NCI-H345 (cell line): Measurements from ENCODE around the gene PANX2.

Source experiments
- DNase-seq: peaks from one replicate; lab custom pipeline; 2025; lab: John Stamatoyannopoulos, UW

Gene PANX2

GRCh38 chr22:50171319-50171964 lies 911 bp downstream of the PANX2 start:
- no peak for DNase-seq

- DNase-seq, result no peak
Observed at GRCh38 chr22:50171965-50172421, 1.5 kb downstream of the PANX2 start.

DNA sequence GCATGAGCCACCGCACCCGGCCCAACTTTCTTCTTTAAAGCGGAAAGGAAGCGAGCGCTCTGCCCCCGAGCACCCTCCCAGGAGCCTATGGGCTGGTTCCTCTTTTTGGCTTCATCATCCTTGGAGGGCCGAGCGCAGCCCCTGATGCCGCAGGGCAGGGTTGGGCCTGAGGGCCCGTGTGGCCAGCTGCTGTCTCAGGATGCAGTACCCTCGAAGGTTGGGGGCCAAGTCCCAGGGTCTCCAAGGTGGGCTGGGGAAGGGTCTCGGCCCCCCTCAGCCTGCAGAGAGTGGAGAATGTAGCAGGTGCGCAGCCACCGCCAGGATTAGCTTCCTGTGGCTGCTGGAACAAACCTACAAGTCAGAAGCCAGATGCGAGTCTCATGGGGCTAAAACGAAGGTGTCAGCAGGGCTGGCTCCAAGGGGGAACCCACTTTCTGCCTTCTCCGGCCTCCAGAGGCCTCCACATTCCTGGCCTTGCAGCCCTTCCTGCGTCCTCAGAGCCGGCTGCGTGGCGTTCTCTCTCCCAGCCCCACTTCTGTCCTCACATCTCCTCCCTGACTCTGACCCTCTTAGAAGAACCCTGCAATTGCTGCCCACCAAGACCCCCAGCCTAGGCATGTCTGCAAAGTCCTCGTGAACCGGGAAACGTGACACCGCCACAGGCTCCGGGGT lies 2.9 kb downstream of the PANX2 start:
- no peak for DNase-seq

GRCh38 chr22:50173983-50174355 lies 3.4 kb downstream of the PANX2 start:
- DNase-seq, result no peak

DNA sequence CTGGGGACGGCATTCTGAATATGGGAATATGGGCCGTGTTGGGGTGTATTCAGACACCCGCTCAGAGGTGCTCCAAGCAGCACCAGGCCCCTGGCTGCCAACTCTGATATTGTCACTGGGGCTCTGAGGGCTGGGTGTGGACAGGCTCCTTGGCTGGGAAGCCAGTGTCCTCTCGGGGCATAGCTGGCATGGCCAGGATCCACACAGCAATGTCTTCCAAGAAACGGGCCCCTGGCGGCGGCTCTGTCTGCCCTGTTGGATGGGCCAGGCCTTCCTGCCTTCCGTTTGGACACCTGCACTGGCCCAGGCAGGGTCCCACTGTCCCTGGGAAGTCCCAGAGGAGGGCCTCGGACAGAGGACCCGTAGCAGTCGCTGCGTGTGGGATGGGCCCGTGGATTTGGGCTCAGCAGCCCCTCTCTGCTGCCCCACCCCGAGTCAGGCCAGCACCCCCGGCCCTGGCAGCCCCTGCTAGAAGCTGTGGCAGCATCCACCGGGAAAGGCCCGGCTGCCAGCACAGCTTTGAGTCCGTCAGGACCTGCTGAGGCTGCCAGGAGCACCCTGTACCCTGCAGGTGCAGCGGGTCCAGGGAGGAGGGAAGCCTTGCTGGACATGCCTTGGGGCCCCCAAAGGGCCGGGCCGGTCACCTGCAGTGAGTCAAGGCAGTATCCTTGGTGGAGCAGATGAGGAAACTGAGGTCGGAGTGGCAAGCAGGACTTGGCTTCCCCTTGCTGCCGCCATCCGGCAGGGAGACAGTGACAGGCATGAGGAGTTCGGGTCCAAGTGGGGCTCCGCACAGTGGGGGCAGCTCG lies 4.1 kb downstream of the PANX2 start:
- DNase-seq, result no peak

GRCh38 chr22:50175191-50175461 lies 4.6 kb downstream of the PANX2 start:
- DNase-seq, result no peak

- no peak for DNase-seq
Observed at GRCh38 chr22:50175921-50176849, 5.7 kb downstream of the PANX2 start.

GRCh38 chr22:50176850-50177536 lies 6.5 kb downstream of the PANX2 start:
- no peak for DNase-seq

DNA sequence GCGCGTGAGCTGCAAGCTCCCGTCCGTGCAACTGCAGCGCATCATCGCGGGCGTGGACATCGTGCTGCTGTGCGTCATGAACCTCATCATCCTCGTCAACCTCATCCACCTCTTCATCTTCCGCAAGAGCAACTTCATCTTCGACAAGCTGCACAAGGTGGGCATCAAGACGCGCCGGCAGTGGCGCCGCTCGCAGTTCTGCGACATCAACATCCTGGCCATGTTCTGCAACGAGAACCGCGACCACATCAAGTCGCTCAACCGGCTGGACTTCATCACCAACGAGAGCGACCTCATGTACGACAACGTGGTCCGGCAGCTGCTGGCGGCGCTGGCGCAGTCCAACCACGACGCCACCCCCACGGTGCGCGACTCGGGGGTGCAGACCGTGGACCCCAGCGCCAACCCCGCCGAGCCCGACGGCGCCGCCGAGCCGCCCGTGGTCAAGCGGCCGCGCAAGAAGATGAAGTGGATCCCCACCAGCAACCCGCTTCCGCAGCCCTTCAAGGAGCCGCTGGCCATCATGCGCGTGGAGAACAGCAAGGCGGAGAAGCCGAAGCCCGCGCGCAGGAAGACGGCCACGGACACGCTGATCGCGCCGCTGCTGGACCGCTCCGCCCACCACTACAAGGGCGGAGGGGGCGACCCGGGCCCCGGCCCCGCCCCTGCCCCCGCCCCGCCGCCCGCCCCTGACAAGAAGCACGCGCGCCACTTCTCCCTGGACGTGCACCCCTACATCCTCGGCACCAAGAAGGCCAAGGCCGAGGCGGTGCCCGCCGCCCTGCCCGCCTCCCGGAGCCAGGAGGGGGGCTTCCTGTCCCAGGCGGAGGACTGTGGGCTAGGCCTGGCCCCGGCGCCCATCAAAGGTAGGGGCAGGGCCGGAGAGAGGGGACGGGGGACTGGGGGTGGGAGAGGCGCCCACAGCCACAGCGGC lies 7.3 kb downstream of the PANX2 start:
- DNase-seq, result no peak

DNA sequence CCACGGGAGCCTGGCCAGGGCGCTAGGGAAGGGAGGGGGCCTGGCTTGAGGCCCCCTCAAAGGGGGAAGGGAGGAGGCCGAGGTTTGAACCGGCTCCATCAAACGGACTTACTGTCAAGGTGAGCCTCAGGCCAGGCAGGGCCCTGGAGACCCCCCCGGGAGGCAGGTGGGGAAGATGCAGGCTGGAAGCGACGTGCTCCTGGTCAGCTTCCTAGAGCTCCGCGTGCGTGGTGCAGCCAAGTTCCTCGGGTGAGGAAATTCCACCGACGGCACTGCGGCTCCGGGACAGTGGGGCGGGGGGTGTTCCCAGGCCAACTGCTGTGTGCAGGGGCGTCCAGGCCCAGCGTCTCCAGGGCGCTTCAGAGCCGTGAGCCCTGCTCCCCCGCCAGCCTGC lies 7.9 kb downstream of the PANX2 start:
- DNase-seq, result no peak

GRCh38 chr22:50178871-50179869 lies 8.6 kb downstream of the PANX2 start:
- no peak for DNase-seq

DNA sequence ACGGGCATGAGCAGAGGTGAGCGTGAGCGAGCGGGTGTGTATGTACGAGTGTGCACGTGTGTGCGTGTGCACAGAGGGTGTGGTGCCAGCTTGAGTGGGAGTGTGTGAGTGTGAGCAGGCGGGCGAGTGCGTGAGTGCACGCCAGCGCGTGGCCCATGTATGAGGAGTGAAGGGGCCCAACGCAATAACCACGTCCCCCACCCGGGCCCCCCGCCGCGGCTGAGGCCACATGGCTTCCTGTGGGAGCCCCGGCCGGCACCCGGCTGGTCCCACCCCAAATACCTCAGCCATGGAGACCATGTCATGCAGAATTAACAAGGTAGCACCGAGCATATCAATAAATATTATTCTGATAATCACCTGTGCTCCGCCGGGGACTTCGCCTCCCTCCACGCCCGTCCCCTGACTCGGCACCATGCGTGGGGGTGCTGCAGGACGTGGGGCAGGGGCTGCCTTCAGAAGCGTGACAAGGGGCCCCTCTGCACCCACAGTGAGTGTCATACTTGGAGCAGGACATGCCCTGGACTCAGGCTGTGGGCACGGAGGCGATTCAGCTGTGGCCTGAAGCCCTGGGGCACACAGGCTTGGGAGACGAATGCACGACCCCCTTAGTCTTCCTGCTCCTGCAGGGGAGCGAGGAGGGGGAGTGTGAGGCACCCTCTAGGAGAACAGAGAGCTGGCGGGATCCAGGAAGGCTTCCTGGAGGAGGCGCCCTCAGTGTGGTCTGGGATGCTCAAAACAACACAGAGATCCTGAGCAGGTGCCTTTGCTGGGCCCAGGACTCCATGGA lies 9.6 kb downstream of the PANX2 start:
- DNase-seq, result no peak

- no peak for DNase-seq
Observed at GRCh38 chr22:50180727-50181521, 10.4 kb downstream of the PANX2 start.

- DNase-seq, result no peak
Observed at GRCh38 chr22:50182176-50183081, 11.9 kb downstream of the PANX2 start.

DNA sequence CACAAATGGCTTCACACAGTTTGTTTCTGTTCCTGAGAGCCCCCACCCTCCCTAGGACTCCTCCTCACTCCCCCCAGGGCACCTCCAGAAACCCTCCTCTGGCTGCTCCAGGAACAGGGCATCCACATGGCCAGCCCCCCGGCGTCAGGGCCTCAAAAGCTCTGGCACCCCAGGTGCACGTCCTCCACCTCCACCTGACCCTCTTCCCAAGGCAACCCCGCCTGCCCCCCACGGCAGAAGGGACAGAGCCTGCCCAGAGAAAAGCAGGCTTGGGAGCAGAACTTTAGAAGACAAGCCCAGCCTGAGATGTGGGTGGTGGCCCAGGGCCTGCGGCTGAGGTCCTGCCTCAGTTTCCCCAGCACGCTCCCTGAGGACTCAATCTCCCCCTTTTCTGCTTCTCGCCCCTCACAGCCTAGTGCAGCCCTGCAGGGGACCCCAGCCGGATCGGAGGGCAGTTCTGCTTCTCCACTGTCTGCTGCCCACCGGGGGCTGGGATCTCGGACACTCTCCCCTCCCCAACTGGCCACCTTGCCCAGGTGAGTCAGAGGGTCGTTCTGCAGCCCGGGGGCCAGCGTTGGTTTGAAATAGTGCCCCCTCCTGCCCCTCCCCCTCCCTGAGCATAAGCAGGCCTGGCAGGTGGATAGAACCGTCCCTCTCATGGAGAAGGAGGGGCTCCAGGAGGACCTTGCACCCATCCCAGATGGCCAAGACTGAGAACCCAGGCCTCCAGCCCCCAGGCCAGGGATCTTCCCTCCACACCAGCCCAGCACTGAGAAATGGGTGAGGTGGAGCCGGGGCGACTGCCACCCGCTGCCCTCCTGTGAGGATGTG lies 12.8 kb downstream of the PANX2 start:
- no peak for DNase-seq
